HT1080 (cell line): ENCODE measurements around the gene ZNRF3. TPM values are rescaled to one million over a fixed set of nuclear protein-coding genes. Genes with fewer than 3 reads are reported as not detected.

Source experiments
- DNase-seq: peaks from one replicate; pipeline ENCODE4 v3.0.0-alpha.2; 2015; ENCODE audit warnings: low read depth
- total RNA-seq: library from RNA; depleted of rRNA; stranded (reverse); fragments of >200 nt; shearing (Covaris generic); gene quantifications from 2 replicates; pipeline ENCODE4 v1.2.3, GENCODE V29; 2014

ZNRF3 gene
- total RNA-seq, 1 experiment from 2014 or later, result 9.1 TPM

DNA sequence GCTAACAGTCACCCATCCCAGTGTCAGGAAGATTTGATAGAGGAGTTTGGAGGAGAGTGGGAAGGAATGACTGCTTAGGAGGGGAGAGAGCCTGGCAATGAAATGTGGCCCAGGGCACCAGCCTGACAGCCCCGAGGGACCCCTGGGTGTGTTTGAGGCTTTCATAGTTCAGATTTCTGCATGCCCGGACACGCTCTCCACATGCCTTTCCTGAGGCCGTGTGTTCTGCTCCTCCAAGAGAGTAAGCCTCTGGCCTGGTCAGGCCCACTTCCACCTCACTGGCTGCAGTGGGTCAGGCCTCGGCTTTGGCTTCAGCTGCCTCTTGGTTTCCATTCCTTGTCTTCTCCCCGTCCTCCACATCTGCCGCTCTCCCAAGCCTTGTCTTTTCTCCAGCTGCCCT, 99.8 kb downstream of the ZNRF3 start:
- DNase-seq, result no peak

DNA sequence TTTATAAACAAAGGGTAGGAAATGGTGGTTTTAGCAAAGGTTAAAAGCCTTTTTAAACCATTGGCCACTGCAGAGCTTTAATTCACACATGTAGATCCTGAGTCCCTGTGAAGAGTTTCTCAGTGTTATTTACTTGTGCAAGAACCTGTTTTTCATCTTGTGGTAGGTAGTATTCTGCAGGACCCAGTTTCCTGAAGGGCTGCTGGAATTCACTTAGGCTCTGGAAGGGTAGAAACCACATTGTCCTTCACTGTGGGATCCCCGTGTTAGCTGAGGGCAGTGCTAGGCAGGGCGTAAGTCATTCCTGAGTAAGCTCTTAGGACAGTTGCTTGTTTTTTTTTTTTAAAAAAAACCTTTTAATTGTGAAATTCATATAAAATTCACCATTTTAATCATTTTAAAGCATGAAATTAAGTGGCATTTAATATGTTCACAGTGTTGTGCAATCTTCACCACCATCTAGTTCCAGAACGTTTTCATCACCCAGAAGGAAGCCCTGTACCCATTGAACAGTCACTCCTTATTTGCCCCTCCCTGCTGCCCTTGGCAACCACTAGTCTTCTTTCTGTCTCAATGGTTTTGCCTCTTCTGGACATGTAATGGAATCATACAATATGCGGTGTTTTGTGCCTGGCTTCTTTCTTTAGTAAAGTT, 100.5 kb downstream of the ZNRF3 start:
- no peak for DNase-seq

- no peak for DNase-seq
Observed at GRCh38 chr22:28984482-28985158, 101.2 kb downstream of the ZNRF3 start.

DNA sequence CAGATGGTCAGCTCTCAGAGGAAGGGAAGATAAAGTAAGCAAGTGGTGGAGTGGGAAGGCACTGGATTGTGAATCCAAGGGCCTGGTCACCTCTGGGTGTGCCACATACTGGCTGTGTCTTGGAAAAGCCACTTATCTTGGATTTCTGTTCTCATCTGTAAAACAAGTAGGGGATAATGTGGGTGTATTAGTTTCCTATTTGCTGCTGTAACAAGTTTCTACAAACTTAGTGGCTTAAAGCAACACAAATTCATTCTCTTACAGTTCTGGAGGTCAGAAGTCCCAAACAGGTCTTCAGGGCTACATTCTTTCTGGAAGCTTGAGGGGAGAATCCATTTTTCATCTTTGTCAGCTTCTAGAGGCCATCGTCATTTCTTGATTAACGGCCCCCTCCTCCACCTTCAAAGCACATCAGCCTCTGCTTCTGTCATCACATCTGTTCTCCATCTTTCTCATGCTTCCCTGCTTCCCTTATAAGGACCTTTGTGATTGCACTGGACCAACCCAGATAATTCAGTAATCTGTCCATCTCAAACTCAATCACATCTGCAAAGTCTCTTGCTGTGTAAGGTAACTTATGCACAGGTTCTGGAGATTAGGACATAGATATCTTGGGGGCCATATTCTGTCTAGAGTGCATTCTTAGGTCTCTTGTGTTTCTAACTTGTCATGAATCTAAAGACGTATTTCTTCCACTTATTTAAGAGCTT, 102.4 kb downstream of the ZNRF3 start:
- DNase-seq, result no peak

DNA sequence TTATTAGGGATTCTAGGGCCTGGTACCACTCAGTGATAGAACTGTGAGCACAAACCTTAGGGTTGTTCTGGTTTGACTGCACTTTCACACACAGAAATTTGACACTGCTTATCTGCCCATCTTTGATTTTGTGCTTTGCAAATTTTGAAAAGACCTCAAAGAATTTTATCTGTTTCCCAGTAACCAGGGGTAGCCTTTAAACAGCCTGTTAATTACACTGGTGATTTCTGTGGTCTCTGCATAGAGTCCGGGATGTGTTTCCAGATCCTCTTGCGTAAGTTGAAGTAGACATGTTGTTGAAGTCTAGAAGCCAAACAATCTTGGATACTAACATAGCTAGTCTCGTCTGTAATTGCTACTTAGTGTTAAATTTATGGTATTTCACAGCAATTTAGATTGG, 103.0 kb downstream of the ZNRF3 start:
- no peak for DNase-seq

DNA sequence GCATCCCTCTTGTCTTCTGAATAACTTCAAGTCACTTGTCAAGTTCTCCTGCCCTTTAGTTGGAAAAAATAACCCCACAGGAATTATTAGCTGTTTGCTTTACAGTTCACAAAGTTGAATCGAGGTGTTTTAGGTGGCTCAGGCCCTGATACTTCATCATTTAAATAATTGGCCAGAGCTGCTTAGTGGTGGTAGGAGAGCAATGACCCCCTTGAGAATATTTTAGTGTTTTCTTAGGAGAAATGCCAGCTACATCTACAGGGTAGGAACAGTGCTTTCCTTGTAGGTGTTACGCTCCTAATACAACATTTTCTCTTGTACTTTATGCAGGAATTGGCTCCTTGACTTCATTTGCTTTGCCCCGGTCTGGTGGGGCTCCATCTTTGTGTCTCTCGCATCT, 105.1 kb downstream of the ZNRF3 start:
- DNase-seq, result no peak

GRCh38 chr22:28989035-28989464, 105.7 kb downstream of the ZNRF3 start:
- no peak for DNase-seq

- no peak for DNase-seq
Observed at GRCh38 chr22:28989484-28989883, 106.1 kb downstream of the ZNRF3 start.

GRCh38 chr22:28989912-28990311, 106.5 kb downstream of the ZNRF3 start:
- no peak for DNase-seq

GRCh38 chr22:28992565-28993356, 109.4 kb downstream of the ZNRF3 start:
- no peak for DNase-seq

DNA sequence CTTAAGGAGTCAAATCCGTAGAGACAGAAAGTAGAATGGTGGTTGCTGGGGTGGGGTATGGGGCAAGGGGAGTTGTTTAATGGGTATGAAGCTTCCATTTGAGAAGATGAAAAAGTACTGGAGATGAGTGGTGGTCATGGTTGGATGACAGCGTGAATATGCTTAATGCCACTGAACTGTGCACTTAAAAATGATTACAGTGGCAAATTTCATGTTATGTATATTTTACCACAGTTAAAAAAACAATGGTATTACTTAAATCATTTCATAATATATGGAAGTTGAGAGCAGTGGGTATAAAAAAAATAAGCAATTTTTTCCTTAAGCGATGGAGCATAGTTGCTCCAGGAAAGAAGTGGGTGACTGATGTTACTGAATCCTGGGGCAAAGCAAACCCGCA, 111.2 kb downstream of the ZNRF3 start:
- DNase-seq, result no peak

- DNase-seq, result no peak
Observed at GRCh38 chr22:28995551-28995950, 112.2 kb downstream of the ZNRF3 start.

- DNase-seq, result no peak
Observed at GRCh38 chr22:28997342-28997741, 114.0 kb downstream of the ZNRF3 start.

GRCh38 chr22:28998681-28999080, 115.3 kb downstream of the ZNRF3 start:
- no peak for DNase-seq

GRCh38 chr22:28999510-28999909, 116.1 kb downstream of the ZNRF3 start:
- DNase-seq, result no peak

- DNase-seq, result no peak
Observed at GRCh38 chr22:28999919-29000556, 116.7 kb downstream of the ZNRF3 start.

- no peak for DNase-seq
Observed at GRCh38 chr22:29000641-29001040, 117.3 kb downstream of the ZNRF3 start.

DNA sequence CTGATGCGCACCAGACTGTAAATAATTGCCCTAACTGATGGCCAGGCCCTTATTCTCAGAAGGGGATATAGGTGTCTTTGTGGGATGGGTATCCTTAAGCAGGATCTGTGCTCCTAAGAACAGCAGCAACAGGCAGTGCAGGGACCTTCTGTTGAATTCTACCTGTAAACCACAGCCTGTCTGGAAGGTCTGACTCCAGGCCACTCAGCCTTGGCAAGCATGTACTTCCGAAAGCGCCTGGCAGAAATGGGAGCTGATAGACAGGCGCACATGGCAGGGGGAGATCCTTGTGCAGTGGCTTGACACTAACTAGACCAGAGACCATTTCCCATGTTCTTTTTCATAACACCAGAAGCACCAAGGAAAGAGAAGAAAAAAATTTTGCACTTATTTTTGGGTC, 119.2 kb downstream of the ZNRF3 start:
- DNase-seq, result no peak

DNA sequence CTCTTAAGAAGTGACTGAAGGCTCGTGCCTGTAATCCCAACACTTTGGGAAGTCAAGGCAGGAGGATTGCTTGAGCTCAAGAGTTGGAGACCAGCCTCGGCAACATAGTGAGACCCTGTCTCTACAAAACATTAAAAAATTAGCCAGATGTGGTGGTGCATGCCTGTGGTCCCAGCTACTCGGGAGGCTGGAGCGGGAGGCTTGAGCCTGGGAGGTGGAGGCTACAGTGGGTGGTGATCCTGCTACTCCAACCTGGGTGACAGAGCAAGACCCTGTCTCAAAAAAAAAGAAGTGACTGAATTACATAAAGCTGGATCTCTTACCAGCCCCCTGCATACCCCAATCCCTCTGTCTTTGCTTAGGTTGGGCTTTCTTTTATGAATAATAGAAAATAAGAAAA, 120.2 kb downstream of the ZNRF3 start:
- no peak for DNase-seq

DNA sequence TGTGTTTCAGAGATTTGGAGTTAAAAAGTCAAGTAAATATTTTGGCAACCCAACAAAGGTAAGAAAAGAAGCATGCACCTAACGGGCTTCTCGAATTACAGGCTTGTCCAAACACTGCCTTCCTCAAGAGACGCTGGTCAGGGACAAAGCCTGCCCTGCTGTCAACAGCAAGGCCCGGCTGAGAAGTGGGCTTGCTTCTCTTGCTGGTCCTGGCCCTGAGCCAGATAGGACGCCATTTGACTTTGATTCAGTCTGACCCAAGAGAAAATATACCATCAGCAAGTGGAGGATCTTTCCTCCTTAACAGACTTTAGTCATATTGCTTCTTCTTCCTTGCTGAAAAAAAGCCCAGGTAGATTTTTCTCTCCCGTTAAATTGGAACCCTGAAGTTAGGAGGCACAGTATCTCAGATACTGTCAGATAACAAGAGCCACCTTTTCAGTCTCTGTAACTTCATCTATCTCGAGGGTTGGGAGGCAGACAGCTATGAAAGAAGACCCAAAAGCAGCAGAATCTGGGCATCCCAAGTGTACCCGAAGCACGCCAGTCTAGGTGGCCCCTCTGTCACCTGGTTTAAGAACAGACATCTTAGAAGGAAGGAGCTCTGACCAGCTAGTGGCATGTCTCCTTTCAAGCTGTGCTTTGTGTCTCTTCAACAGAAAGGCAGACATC, 120.7 kb downstream of the ZNRF3 start:
- DNase-seq, result no peak
